H1 (cell line): ENCODE results near the gene EPN3. TPM values are rescaled to one million over a fixed set of nuclear protein-coding genes. Genes with fewer than 3 reads are reported as not detected.
A peak's percentile ranks its signal among the peaks of the same experiment; 100 is the strongest.

Experiments
- CTCF ChIA-PET: fragments of 300-600 bp; sonication (Branson Sonifier 250); formaldehyde crosslinking; loops from one replicate; lab custom pipeline; 2021; ENCODE audit not compliant: partially characterized antibody; lab: Charles Lee
- POLR2A ChIA-PET: fragments of 300-600 bp; sonication (Branson Sonifier 250); formaldehyde crosslinking; loops from one replicate; lab custom pipeline; 2021; ENCODE audit warnings: inconsistent platforms; ENCODE audit not compliant: partially characterized antibody; lab: Charles Lee
- DNase-seq, 2 experiments: peaks; one replicate each; pipeline versions ENCODE4 v3.0.0 to v3.0.0-alpha.2; 2010 to 2022; ENCODE audit warnings: low spot score in 2 of 2, low read depth in 1 of 2, mixed read lengths in 1 of 2
- FAIRE-seq: peaks from 2 replicates; lab custom pipeline; 2011; peaks lifted over from hg19 to GRCh38; lab: Jason Lieb, UNC
- H2AFZ ChIP-seq: 2 replicates; pipeline ENCODE4 v1.8.1; 2012; ENCODE audit warnings: low read length, inconsistent platforms
- H2AK5ac ChIP-seq: 2 replicates; pipeline ENCODE4 v1.6.1; 2013; ENCODE audit warnings: low read depth, low read length
- H2BK120ac ChIP-seq: replicated peaks from 2 replicates; pipeline ENCODE3; 2013; ENCODE audit warnings: low read depth, low read length, inconsistent platforms
- H2BK12ac ChIP-seq: 2 replicates; pipeline ENCODE4 v1.6.1; 2013; ENCODE audit warnings: low read depth, low read length
- H2BK15ac ChIP-seq: 2 replicates; pipeline ENCODE4 v1.6.1; 2013; ENCODE audit warnings: low read length
- H2BK20ac ChIP-seq: 2 replicates; pipeline ENCODE4 v1.6.1; 2013; ENCODE audit warnings: low read length
- H2BK5ac ChIP-seq: 2 replicates; pipeline ENCODE4 v1.6.1; 2013; ENCODE audit warnings: low read depth, low read length
- H3K14ac ChIP-seq: 2 replicates; pipeline ENCODE4 v1.6.1; 2013; ENCODE audit warnings: inconsistent platforms; ENCODE audit not compliant: insufficient read length
- H3K18ac ChIP-seq: 2 replicates; pipeline ENCODE4 v1.6.1; 2013; ENCODE audit warnings: low read length; ENCODE audit errors: extremely low read depth
- H3K23ac ChIP-seq: 2 replicates; pipeline ENCODE4 v1.6.1; 2013; ENCODE audit warnings: inconsistent platforms; ENCODE audit not compliant: insufficient read length
- H3K23me2 ChIP-seq: 2 replicates; pipeline ENCODE4 v1.6.1; 2013; ENCODE audit warnings: low read depth, low read length
- H3K27ac ChIP-seq: 2 replicates; pipeline ENCODE4 v1.6.1; 2011; ENCODE audit warnings: low read depth, low read length, inconsistent platforms
- H3K27me3 ChIP-seq, 4 experiments: replicated peaks in 1 of 4; 1 replicate in 1 of 4; 2 replicates in 3 of 4; pipeline versions ENCODE4 v1.6.1 to v1.8.1; 2011 to 2013; ENCODE audit warnings: low read length in 3 of 4, mild to moderate bottlenecking in 3 of 4, inconsistent platforms in 2 of 4, mixed read lengths in 2 of 4, moderate library complexity in 1 of 4; ENCODE audit not compliant: control insufficient read depth in 3 of 4, insufficient read depth in 3 of 4; ENCODE audit errors: extremely low read depth in 1 of 4
- H3K36me3 ChIP-seq, 4 experiments: 2 replicates each; pipeline versions ENCODE4 v1.6.1 to v1.8.1; 2011 to 2013; ENCODE audit warnings: mild to moderate bottlenecking in 4 of 4, low read length in 3 of 4, moderate library complexity in 2 of 4, control low read depth in 1 of 4, inconsistent platforms in 1 of 4; ENCODE audit not compliant: insufficient read depth in 4 of 4, control insufficient read depth in 2 of 4
- H3K4ac ChIP-seq: replicated peaks from 2 replicates; pipeline ENCODE3; 2013; ENCODE audit warnings: low read length, low read depth, mixed read lengths, inconsistent platforms; ENCODE audit not compliant: insufficient read length
- H3K4me1 ChIP-seq, 4 experiments: replicated peaks in 1 of 4; 1 replicate in 1 of 4; 2 replicates in 3 of 4; pipeline versions ENCODE4 v1.6.1 to v1.8.1; 2011 to 2013; ENCODE audit warnings: low read length in 3 of 4, inconsistent platforms in 2 of 4, mixed read lengths in 1 of 4; ENCODE audit not compliant: insufficient read depth in 4 of 4, control insufficient read depth in 3 of 4
- H3K4me2 ChIP-seq, 2 experiments: 2 replicates each; pipeline versions ENCODE4 v1.6.1 to v1.8.1; 2011 to 2013; ENCODE audit warnings: low read depth in 2 of 2, low read length in 2 of 2, control low read depth in 1 of 2, inconsistent platforms in 1 of 2, mild to moderate bottlenecking in 1 of 2; ENCODE audit not compliant: insufficient read depth in 1 of 2
- H3K4me3 ChIP-seq, 4 experiments: fragments of 200-600, 300-600 bp in 1 of 4; sonication (generic), shearing (Covaris generic), sonication (Bioruptor Twin) in 1 of 4; 2 replicates each; pipeline versions ENCODE4 v1.5.1 to v1.8.1; 2011 to 2016; ENCODE audit warnings: low read length in 4 of 4, low read depth in 3 of 4, control low read depth in 2 of 4, inconsistent platforms in 2 of 4, mild to moderate bottlenecking in 2 of 4, mixed read lengths in 1 of 4, moderate library complexity in 1 of 4; ENCODE audit not compliant: insufficient read depth in 2 of 4; ENCODE audit errors: extremely low read depth in 1 of 4
- H3K56ac ChIP-seq: replicated peaks from 2 replicates; pipeline ENCODE3; 2013; ENCODE audit warnings: low read depth, mild to moderate bottlenecking, mixed read lengths, low read length, inconsistent platforms; ENCODE audit not compliant: insufficient read length
- H3K79me1 ChIP-seq: 2 replicates; pipeline ENCODE4 v1.6.1; 2013; ENCODE audit warnings: low read depth, low read length, control low read depth
- H3K79me2 ChIP-seq, 2 experiments: 2 replicates each; pipeline versions ENCODE4 v1.6.1 to v1.8.1; 2012 to 2013; ENCODE audit warnings: low read length in 2 of 2, mild to moderate bottlenecking in 2 of 2, inconsistent platforms in 1 of 2; ENCODE audit not compliant: insufficient read depth in 2 of 2, control insufficient read depth in 1 of 2
- H3K9ac ChIP-seq, 4 experiments: replicated peaks in 1 of 4; 1 replicate in 1 of 4; 2 replicates in 3 of 4; pipeline versions ENCODE4 v1.6.1 to v1.8.1; 2011 to 2013; ENCODE audit warnings: low read depth in 3 of 4, low read length in 3 of 4, control low read depth in 2 of 4, mild to moderate bottlenecking in 2 of 4, moderate library complexity in 2 of 4, inconsistent platforms in 1 of 4; ENCODE audit errors: extremely low read depth in 1 of 4
- H3K9me3 ChIP-seq, 2 experiments: 2 replicates each; pipeline versions ENCODE4 v1.6.1 to v1.8.1; 2012 to 2013; ENCODE audit warnings: mild to moderate bottlenecking in 2 of 2, moderate library complexity in 2 of 2, control low read depth in 1 of 2, inconsistent platforms in 1 of 2, low read depth in 1 of 2, low read length in 1 of 2, mixed read lengths in 1 of 2; ENCODE audit not compliant: insufficient read depth in 2 of 2
- H4K20me1 ChIP-seq, 2 experiments: replicated peaks in 1 of 2; 2 replicates each; pipeline versions ENCODE3 to v1.8.1; 2011 to 2013; ENCODE audit warnings: inconsistent platforms in 2 of 2, low read length in 2 of 2, mild to moderate bottlenecking in 1 of 2; ENCODE audit not compliant: insufficient read depth in 2 of 2, control insufficient read depth in 1 of 2
- H4K5ac ChIP-seq: 2 replicates; pipeline ENCODE4 v1.6.1; 2013; ENCODE audit warnings: low read length, low read depth, mixed read lengths, inconsistent platforms; ENCODE audit not compliant: insufficient read length
- H4K8ac ChIP-seq: 2 replicates; pipeline ENCODE4 v1.8.0; 2013; ENCODE audit warnings: mild to moderate bottlenecking, moderate library complexity, low read length, inconsistent platforms; ENCODE audit not compliant: insufficient read depth; ENCODE audit errors: extremely low read depth
- H4K91ac ChIP-seq: replicated peaks from 2 replicates; pipeline ENCODE3; 2013; ENCODE audit warnings: low read length, mixed read lengths, inconsistent platforms; ENCODE audit not compliant: insufficient read length
- GTF2F1 ChIP-seq: IDR thresholded peaks from 2 replicates; pipeline ENCODE4 v1.6.1; 2012; ENCODE audit warnings: low read depth, low read length, improper control_type of control experiment, borderline replicate concordance
- HDAC6 ChIP-seq: IDR thresholded peaks from one replicate; pipeline ENCODE4 v1.7.1; 2012; ENCODE audit warnings: low read depth, mild to moderate bottlenecking, inconsistent platforms, low read length, moderate library complexity
- KDM1A ChIP-seq: fragments of 200-600, 300-600 bp; sonication (generic); IDR thresholded peaks from 2 replicates; pipeline ENCODE4 v1.7.1; 2016; ENCODE audit warnings: mild to moderate bottlenecking, low read length, borderline replicate concordance
- RAD21 ChIP-seq, 2 experiments: IDR thresholded peaks in 1 of 2; conservative IDR thresholded peaks in 1 of 2; 2 replicates each; pipeline ENCODE4 v1.6.1; 2011; ENCODE audit warnings: low read depth in 2 of 2, low read length in 2 of 2, improper control_type of control experiment in 1 of 2, inconsistent platforms in 1 of 2, mild to moderate bottlenecking in 1 of 2, moderate library complexity in 1 of 2
- SIN3A ChIP-seq, 2 experiments: IDR thresholded peaks in 1 of 2; conservative IDR thresholded peaks in 1 of 2; 2 replicates each; pipeline ENCODE4 v1.6.1; 2011 to 2012; ENCODE audit warnings: low read length in 2 of 2, improper control_type of control experiment in 1 of 2, low read depth in 1 of 2, mild to moderate bottlenecking in 1 of 2
- SP4 ChIP-seq: IDR thresholded peaks from 2 replicates; pipeline ENCODE4 v1.6.1; 2012; ENCODE audit warnings: low read length, inconsistent platforms
- TCF12 ChIP-seq: IDR thresholded peaks from 2 replicates; pipeline ENCODE4 v1.6.1; 2011; ENCODE audit warnings: low read depth, mild to moderate bottlenecking, low read length
- WGBS, 2 experiments: shearing (Covaris generic) in 1 of 2; methylation state at CpG; one replicate each; pipeline versions ENCODE4 v1.1.6 to v1.1.7; 2013 to 2015; ENCODE audit warnings: low lambda C conversion rate in 2 of 2, mixed read lengths in 2 of 2, inconsistent platforms in 1 of 2, low coverage in 1 of 2, missing lambda C conversion rate in 1 of 2; ENCODE audit not compliant: insufficient replicate concordance in 2 of 2, insufficient coverage in 1 of 2, insufficient read length in 1 of 2; ENCODE audit errors: extremely low coverage in 1 of 2, missing lambda C conversion rate in 1 of 2; 5-methylcytosine and 5-hydroxymethylcytosine counted together
- polyA plus RNA-seq, 7 experiments: library from polyadenylated mRNA; depleted of rRNA in 3 of 7; stranded (reverse) in 5 of 7; unstranded in 2 of 7; fragments of >200 nt in 5 of 7; fragments of 200-250 nt in 2 of 7; gene quantifications; 1 replicate in 5 of 7; 2 replicates in 1 of 7; 4 replicates in 1 of 7; pipeline versions ENCODE4 v1.2.1 to v1.2.3, GENCODE V29; 2011 to 2013; ENCODE audit warnings: missing spikeins in 2 of 7, mixed read lengths in 2 of 7
- total RNA-seq: library from RNA; stranded (reverse); fragmentation: NEBNext Ultra II Directional; extraction: Animal tissue kit (Norgen Biotek cat#: 25700); gene quantifications from 2 replicates; pipeline ENCODE4 v1.2.1, GENCODE V29; 2021
- TF ChIP-seq, protein P1 (sequence below): IDR thresholded peaks from 2 replicates; pipeline ENCODE4 v1.6.1; 2012; ENCODE audit warnings: inconsistent platforms

EPN3 gene
- total and polyA plus RNA-seq, 2 of the 8 experiments (the other 6 are each of a cell fraction or from before 2014, with no cell fraction given) = 6.7 to 7.9 TPM

DNA sequence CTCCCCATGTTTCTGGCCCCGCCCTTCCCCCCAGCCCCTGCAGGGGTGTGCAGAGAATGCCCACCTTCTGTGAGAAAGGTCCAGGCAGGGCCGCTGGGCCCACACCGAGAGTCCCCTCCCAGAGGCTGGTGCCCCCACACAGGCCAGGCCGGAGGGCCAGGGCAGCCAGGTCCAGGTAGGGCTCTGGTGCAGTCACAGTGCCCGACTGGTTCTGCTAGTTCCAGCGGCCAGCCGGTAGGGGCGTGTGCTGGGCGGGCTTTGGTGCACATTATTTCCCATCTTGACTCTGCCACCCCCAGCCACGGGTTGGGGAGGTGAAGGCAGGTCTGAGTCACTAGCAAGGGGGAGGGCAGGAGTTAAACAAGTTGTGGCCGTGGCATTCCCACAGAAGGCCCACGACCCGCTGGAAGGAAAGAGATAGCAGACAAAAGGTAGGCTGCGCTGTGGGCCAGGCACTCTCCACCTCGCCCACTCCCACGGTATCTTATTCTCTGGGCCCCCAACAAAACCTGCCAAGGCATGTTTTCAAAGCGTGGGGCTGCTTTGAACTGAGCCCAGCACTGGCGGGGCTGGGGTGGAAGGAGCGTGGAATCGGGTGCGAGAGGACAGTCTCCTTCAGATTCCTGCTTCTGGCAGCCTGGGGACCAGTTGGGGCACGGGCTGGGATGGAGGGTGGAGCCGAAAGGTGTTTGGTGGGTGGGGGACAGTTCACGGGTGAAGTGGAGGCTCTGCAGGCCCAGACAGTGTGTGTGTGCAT, 1.9 kb downstream of the EPN3 start:
- no peak overlapping the region for H3K56ac ChIP-seq
- no peak overlapping the region for H4K91ac ChIP-seq
- 0 out of 2 replicates have a peak overlapping the region, but pooled peaks have one; percentile 32 for H2BK20ac ChIP-seq
- H3K36me3 ChIP-seq = peaks cover 0 to 3% (median 0%) of the 10 kb centered on the region in 4 experiments; a peak in 1 of 8 replicates
- peaks cover 0 to 21% (median 10%) of the 10 kb centered on the region in 4 experiments; a peak in 4 of 7 replicates for H3K27me3 ChIP-seq
- H4K8ac ChIP-seq = peak overlapping the region; percentile 37; the same call in 1 of the 2 replicates
- no peak overlapping the region for H3K14ac ChIP-seq
- WGBS, 2 experiments = 43% methylated on average over 22 of the region's 24 CpGs; no CpG with 5 or more reads in 1 of the 2 experiments
- no peak for FAIRE-seq
- H3K79me2 ChIP-seq = 0 out of 4 replicates have a peak, but pooled peaks cover 0 to 2% of the 10 kb centered on the region in 2 experiments
- peak overlapping the region; percentile 36 to 77 (median 74) for H3K4me3 ChIP-seq
- H2BK15ac ChIP-seq = peak overlapping the region; percentile 99
- H4K20me1 ChIP-seq = peaks cover 0 to under 1% of the 10 kb centered on the region in 2 experiments
- no peak overlapping the region for H2AFZ ChIP-seq
- no peaks in the 10 kb centered on the region for H3K9me3 ChIP-seq
- H3K9ac ChIP-seq = no peak overlapping the region
- DNase-seq = peak in 1 of 2 experiments; percentile 74
- H2BK12ac ChIP-seq = peak overlapping the region; percentile 75; the same call in 1 of the 2 replicates
- CTCF ChIA-PET = interaction anchor here (0.6 to 3.8 kb wide), 13 partner anchors 8 to 92 kb away, joined by 3 to 36 read pairs (median 6); no protein-coding TSS in a partner anchor
- H3K23me2 ChIP-seq = peaks cover 17% of the 10 kb centered on the region
- peak overlapping the region; percentile 7; the same call in 1 of the 2 replicates for H2BK5ac ChIP-seq
- no peak overlapping the region for H3K27ac ChIP-seq
- POLR2A ChIA-PET = interaction anchor here (0.9 to 4.3 kb wide), 4 partner anchors 8 to 332 kb away, joined by 3 to 13 read pairs (median 4); partner anchors contain the start of genes CACNA1G and TOB1
- H3K4me2 ChIP-seq = peak overlapping the region; percentile 96 to 99
- H3K18ac ChIP-seq = peak overlapping the region; percentile 71
- peaks cover 5 to 29% (median 18%) of the 10 kb centered on the region in 4 experiments for H3K4me1 ChIP-seq
- H2BK120ac ChIP-seq = no peak overlapping the region
- peak overlapping the region; percentile 59; the same call in 1 of the 2 replicates for H2AK5ac ChIP-seq
- H4K5ac ChIP-seq = no peak overlapping the region
- H3K23ac ChIP-seq = no peak overlapping the region
- H3K4ac ChIP-seq = no peak overlapping the region
- H3K79me1 ChIP-seq = no peaks in the 10 kb centered on the region; the same call in 1 of the 2 replicates
- TF ChIP-seq TCF12 (no peak), RAD21 (IDR thresholded peaks at IDR 0.05 in 1 of 2, conservative IDR thresholded peaks at IDR 0.05 in 1 of 2; ENCODE audit: low read depth in 2 of 2, low read length in 2 of 2) (peak; percentile 10 to 25; a peak in 1 of 4 replicates), HDAC6 (no peak), SIN3A (conservative IDR thresholded peaks at IDR 0.05 in 1 of 2, IDR thresholded peaks at IDR 0.05 in 1 of 2; ENCODE audit: low read depth in 1 of 2, low read length in 2 of 2) (no peak), GTF2F1 (no peak), SP4 (no peak), KDM1A (peak; percentile 61; the same call in 1 of the 2 replicates)
- TF ChIP-seq, protein P1, sequence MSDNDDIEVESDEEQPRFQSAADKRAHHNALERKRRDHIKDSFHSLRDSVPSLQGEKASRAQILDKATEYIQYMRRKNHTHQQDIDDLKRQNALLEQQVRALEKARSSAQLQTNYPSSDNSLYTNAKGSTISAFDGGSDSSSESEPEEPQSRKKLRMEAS = peak; percentile 42; the same call in 1 of the 2 replicates
